ENCODE data around the gene NAALADL2.
"Not testable (repeated sequence)": the region's sequence is repeated elsewhere in the genome, so short reads cannot be mapped to it uniquely, and the experiment has no call there.

NAALADL2 gene

GRCh38 chr3:175342196-175342595, 483.1 kb downstream of the NAALADL2 start:
- Histone ChIP-seq H3K4me1 (ENCODE audit: control insufficient read depth, insufficient read depth, low read length) (peaks cover 5% of the 10 kb centered on the region), H3K9me3 (ENCODE audit: control insufficient read depth, low read length) (no peaks in the 10 kb centered on the region), H3K4me3 (ENCODE audit: low read length) (no peak overlapping the region), H3K9ac (ENCODE audit: low read length) (no peak overlapping the region), H3K27me3 (ENCODE audit: control insufficient read depth, insufficient read depth, low read length) (no peaks in the 10 kb centered on the region), H3K36me3 (ENCODE audit: control insufficient read depth, insufficient read depth, low read length) (no peaks in the 10 kb centered on the region)

- H3K9ac ChIP-seq (ENCODE audit: low read length) = no peak overlapping the region
- H3K4me3 ChIP-seq (ENCODE audit: low read length) = no peak overlapping the region
- H3K36me3 ChIP-seq (ENCODE audit: control insufficient read depth, insufficient read depth, low read length) = no peaks in the 10 kb centered on the region
- H3K27me3 ChIP-seq (ENCODE audit: control insufficient read depth, insufficient read depth, low read length) = no peaks in the 10 kb centered on the region
- no peaks in the 10 kb centered on the region for H3K9me3 ChIP-seq (ENCODE audit: control insufficient read depth, low read length)
- peaks cover 6% of the 10 kb centered on the region for H3K4me1 ChIP-seq (ENCODE audit: control insufficient read depth, insufficient read depth, low read length)
These were observed 484.8 kb downstream of the NAALADL2 start for GRCh38 chr3:175343946-175344345.

GRCh38 chr3:175346573-175347356, 487.6 kb downstream of the NAALADL2 start:
- Histone ChIP-seq H3K4me1 (ENCODE audit: control insufficient read depth, insufficient read depth, low read length) (peaks cover 6% of the 10 kb centered on the region), H3K27me3 (ENCODE audit: control insufficient read depth, insufficient read depth, low read length) (no peaks in the 10 kb centered on the region), H3K36me3 (ENCODE audit: control insufficient read depth, insufficient read depth, low read length) (no peaks in the 10 kb centered on the region), H3K9ac (ENCODE audit: low read length) (no peak overlapping the region), H3K9me3 (ENCODE audit: control insufficient read depth, low read length) (no peaks in the 10 kb centered on the region), H3K4me3 (ENCODE audit: low read length) (no peak overlapping the region)

GRCh38 chr3:175349168-175349567, 490.0 kb downstream of the NAALADL2 start:
- Histone ChIP-seq H3K4me1 (ENCODE audit: control insufficient read depth, insufficient read depth, low read length) (peaks cover 6% of the 10 kb centered on the region), H3K9ac (ENCODE audit: low read length) (no peak overlapping the region), H3K9me3 (ENCODE audit: control insufficient read depth, low read length) (no peaks in the 10 kb centered on the region), H3K27me3 (ENCODE audit: control insufficient read depth, insufficient read depth, low read length) (no peaks in the 10 kb centered on the region), H3K4me3 (ENCODE audit: low read length) (no peak overlapping the region), H3K36me3 (ENCODE audit: control insufficient read depth, insufficient read depth, low read length) (no peaks in the 10 kb centered on the region)

- Histone ChIP-seq H3K9ac (ENCODE audit: low read length) (no peak overlapping the region), H3K27me3 (ENCODE audit: control insufficient read depth, insufficient read depth, low read length) (no peaks in the 10 kb centered on the region), H3K9me3 (ENCODE audit: control insufficient read depth, low read length) (no peaks in the 10 kb centered on the region), H3K36me3 (ENCODE audit: control insufficient read depth, insufficient read depth, low read length) (no peaks in the 10 kb centered on the region), H3K4me3 (ENCODE audit: low read length) (no peak overlapping the region), H3K4me1 (ENCODE audit: control insufficient read depth, insufficient read depth, low read length) (no peaks in the 10 kb centered on the region)
These were observed 496.7 kb downstream of the NAALADL2 start for GRCh38 chr3:175355801-175356335.

GRCh38 chr3:175356899-175357324, 497.8 kb downstream of the NAALADL2 start:
- H3K4me1 ChIP-seq (ENCODE audit: control insufficient read depth, insufficient read depth, low read length) = no peaks in the 10 kb centered on the region
- no peaks in the 10 kb centered on the region for H3K27me3 ChIP-seq (ENCODE audit: control insufficient read depth, insufficient read depth, low read length)
- H3K36me3 ChIP-seq (ENCODE audit: control insufficient read depth, insufficient read depth, low read length) = no peaks in the 10 kb centered on the region
- no peak overlapping the region for H3K9ac ChIP-seq (ENCODE audit: low read length)
- H3K9me3 ChIP-seq (ENCODE audit: control insufficient read depth, low read length) = no peaks in the 10 kb centered on the region
- H3K4me3 ChIP-seq (ENCODE audit: low read length) = no peak overlapping the region

GRCh38 chr3:175357758-175358157, 498.6 kb downstream of the NAALADL2 start:
- Histone ChIP-seq H3K9me3 (ENCODE audit: control insufficient read depth, low read length) (no peaks in the 10 kb centered on the region), H3K4me3 (ENCODE audit: low read length) (no peak overlapping the region), H3K4me1 (ENCODE audit: control insufficient read depth, insufficient read depth, low read length) (no peaks in the 10 kb centered on the region), H3K27me3 (ENCODE audit: control insufficient read depth, insufficient read depth, low read length) (no peaks in the 10 kb centered on the region), H3K36me3 (ENCODE audit: control insufficient read depth, insufficient read depth, low read length) (no peaks in the 10 kb centered on the region), H3K9ac (ENCODE audit: low read length) (no peak overlapping the region)

- Histone ChIP-seq H3K27me3 (ENCODE audit: control insufficient read depth, insufficient read depth, low read length) (no peaks in the 10 kb centered on the region), H3K9ac (ENCODE audit: low read length) (no peak overlapping the region), H3K4me1 (ENCODE audit: control insufficient read depth, insufficient read depth, low read length) (no peaks in the 10 kb centered on the region), H3K9me3 (ENCODE audit: control insufficient read depth, low read length) (no peaks in the 10 kb centered on the region), H3K36me3 (ENCODE audit: control insufficient read depth, insufficient read depth, low read length) (no peaks in the 10 kb centered on the region), H3K4me3 (ENCODE audit: low read length) (no peak overlapping the region)
These were observed 499.8 kb downstream of the NAALADL2 start for GRCh38 chr3:175358935-175359334.

- H3K9me3 ChIP-seq (ENCODE audit: control insufficient read depth, low read length); H3K27me3 ChIP-seq (ENCODE audit: control insufficient read depth, insufficient read depth, low read length); H3K4me1 ChIP-seq (ENCODE audit: control insufficient read depth, insufficient read depth, low read length); H3K4me3 ChIP-seq (ENCODE audit: low read length); H3K36me3 ChIP-seq (ENCODE audit: control insufficient read depth, insufficient read depth, low read length); H3K9ac ChIP-seq (ENCODE audit: low read length): not testable (repeated sequence)
These were observed 511.3 kb downstream of the NAALADL2 start for GRCh38 chr3:175370426-175370825.

GRCh38 chr3:175371187-175371586, 512.1 kb downstream of the NAALADL2 start:
- H3K36me3 ChIP-seq (ENCODE audit: control insufficient read depth, insufficient read depth, low read length); H3K4me1 ChIP-seq (ENCODE audit: control insufficient read depth, insufficient read depth, low read length); H3K4me3 ChIP-seq (ENCODE audit: low read length); H3K9ac ChIP-seq (ENCODE audit: low read length); H3K9me3 ChIP-seq (ENCODE audit: control insufficient read depth, low read length); H3K27me3 ChIP-seq (ENCODE audit: control insufficient read depth, insufficient read depth, low read length): not testable (repeated sequence)

- Histone ChIP-seq H3K4me3 (ENCODE audit: low read length) (no peak overlapping the region), H3K36me3 (ENCODE audit: control insufficient read depth, insufficient read depth, low read length) (no peaks in the 10 kb centered on the region), H3K27me3 (ENCODE audit: control insufficient read depth, insufficient read depth, low read length) (no peaks in the 10 kb centered on the region), H3K4me1 (ENCODE audit: control insufficient read depth, insufficient read depth, low read length) (no peaks in the 10 kb centered on the region), H3K9me3 (ENCODE audit: control insufficient read depth, low read length) (no peaks in the 10 kb centered on the region), H3K9ac (ENCODE audit: low read length) (no peak overlapping the region)
These were observed 515.6 kb downstream of the NAALADL2 start for GRCh38 chr3:175374705-175375104.

- no peak overlapping the region for H3K4me3 ChIP-seq (ENCODE audit: low read length)
- no peaks in the 10 kb centered on the region for H3K27me3 ChIP-seq (ENCODE audit: control insufficient read depth, insufficient read depth, low read length)
- H3K9ac ChIP-seq (ENCODE audit: low read length) = no peak overlapping the region
- no peaks in the 10 kb centered on the region for H3K9me3 ChIP-seq (ENCODE audit: control insufficient read depth, low read length)
- no peaks in the 10 kb centered on the region for H3K36me3 ChIP-seq (ENCODE audit: control insufficient read depth, insufficient read depth, low read length)
- no peaks in the 10 kb centered on the region for H3K4me1 ChIP-seq (ENCODE audit: control insufficient read depth, insufficient read depth, low read length)
These were observed 519.2 kb downstream of the NAALADL2 start for GRCh38 chr3:175378348-175378747.
